IMR-90 (cell line): ENCODE measurements around the gene SERPINI1. TPM values are rescaled to one million over a fixed set of nuclear protein-coding genes. Genes with fewer than 3 reads are reported as not detected.

ENCODE experiments used
- ATAC-seq: fragments of 200-7000 bp; cut with Tn5 transposase; 2 replicates; pipeline ENCODE4 v1.9.1; 2020; ENCODE audit warnings: low read depth, mild to moderate bottlenecking, moderate library complexity
- BruUV-seq: library from RNA; stranded (reverse); fragments of 400-500 nt; replicated peaks from 2 replicates; lab custom pipeline; 2021; lab: Mats Ljungman, UMichigan
- CTCF ChIA-PET: fragments of 300-600 bp; formaldehyde crosslinking; extraction: SDS; loops from one replicate; lab custom pipeline; 2021; ENCODE audit warnings: antibody characterized with exemption; lab: Yijun Ruan, JAX
- POLR2A ChIA-PET: fragments of 300-600 bp; sonication (Branson Sonifier 250); formaldehyde crosslinking; loops from one replicate; lab custom pipeline; 2022; ENCODE audit warnings: antibody characterized with exemption; ENCODE audit not compliant: unreplicated experiment; lab: Charles Lee
- DNase-seq: peaks from one replicate; pipeline ENCODE4 v3.0.0; 2013
- H2AFZ ChIP-seq: replicated peaks from 2 replicates; pipeline ENCODE3; 2013; ENCODE audit warnings: low read length, mild to moderate bottlenecking; ENCODE audit not compliant: poor library complexity
- H2AK5ac ChIP-seq: 2 replicates; pipeline ENCODE4 v1.6.1; 2013; ENCODE audit warnings: low read depth, low read length, inconsistent platforms
- H2AK9ac ChIP-seq: replicated peaks from 2 replicates; pipeline ENCODE3; 2013; ENCODE audit warnings: mild to moderate bottlenecking, low read depth, low read length, moderate library complexity; ENCODE audit not compliant: poor library complexity
- H2BK120ac ChIP-seq: 2 replicates; pipeline ENCODE4 v1.6.1; 2013; ENCODE audit warnings: low read depth, low read length, inconsistent platforms
- H2BK15ac ChIP-seq: 3 replicates; pipeline ENCODE4 v1.6.1; 2013; ENCODE audit warnings: low read depth, low read length, inconsistent platforms
- H2BK20ac ChIP-seq: 2 replicates; pipeline ENCODE4 v1.6.1; 2013; ENCODE audit warnings: low read depth, mild to moderate bottlenecking, inconsistent platforms, low read length, moderate library complexity
- H2BK5ac ChIP-seq: 2 replicates; pipeline ENCODE4 v1.6.1; 2013; ENCODE audit warnings: mild to moderate bottlenecking, low read depth, low read length, inconsistent platforms; ENCODE audit not compliant: poor library complexity, severe bottlenecking
- H3K14ac ChIP-seq: replicated peaks from 2 replicates; pipeline ENCODE4 v1.6.1; 2013; ENCODE audit warnings: low read depth, low read length, inconsistent platforms
- H3K18ac ChIP-seq: 2 replicates; pipeline ENCODE4 v1.6.1; 2013; ENCODE audit warnings: low read depth, low read length, control low read depth
- H3K23ac ChIP-seq: 2 replicates; pipeline ENCODE4 v1.6.1; 2013; ENCODE audit warnings: low read depth, low read length, inconsistent platforms
- H3K27ac ChIP-seq: 2 replicates; pipeline ENCODE4 v1.5.1; 2013; ENCODE audit warnings: mild to moderate bottlenecking, control low read depth, low read length; ENCODE audit not compliant: insufficient read depth
- H3K27me3 ChIP-seq: 2 replicates; pipeline ENCODE4 v1.6.1; 2013; ENCODE audit warnings: low read length; ENCODE audit not compliant: control insufficient read depth, insufficient read depth
- H3K36me3 ChIP-seq: 2 replicates; pipeline ENCODE4 v1.6.1; 2013; ENCODE audit warnings: low read length, mixed read lengths; ENCODE audit not compliant: control insufficient read depth, insufficient read depth
- H3K4ac ChIP-seq: 2 replicates; pipeline ENCODE4 v1.6.1; 2013; ENCODE audit warnings: low read depth, low read length, inconsistent platforms
- H3K4me1 ChIP-seq: 2 replicates; pipeline ENCODE4 v1.6.1; 2013; ENCODE audit warnings: low read length, mixed read lengths; ENCODE audit not compliant: control insufficient read depth, insufficient read depth
- H3K4me2 ChIP-seq: 2 replicates; pipeline ENCODE4 v1.6.1; 2013; ENCODE audit warnings: low read depth, mild to moderate bottlenecking, control low read depth, low read length, moderate library complexity
- H3K4me3 ChIP-seq: 2 replicates; pipeline ENCODE4 v1.5.1; 2013; ENCODE audit warnings: low read depth, mild to moderate bottlenecking, control low read depth, low read length, moderate library complexity; ENCODE audit not compliant: insufficient read depth
- H3K56ac ChIP-seq: 2 replicates; pipeline ENCODE4 v1.6.1; 2013; ENCODE audit warnings: low read length, inconsistent platforms; ENCODE audit not compliant: insufficient read depth; ENCODE audit errors: extremely low read depth
- H3K79me1 ChIP-seq, 2 experiments: 2 replicates each; pipeline ENCODE4 v1.6.1; 2013; ENCODE audit warnings: low read length in 2 of 2, inconsistent platforms in 1 of 2, low read depth in 1 of 2
- H3K9ac ChIP-seq: 2 replicates; pipeline ENCODE4 v1.6.1; 2013; ENCODE audit warnings: low read depth, low read length, control low read depth
- H3K9me1 ChIP-seq: 2 replicates; pipeline ENCODE4 v1.6.1; 2013; ENCODE audit warnings: low read length, inconsistent platforms; ENCODE audit not compliant: insufficient read depth
- H3K9me3 ChIP-seq: 2 replicates; pipeline ENCODE4 v1.6.1; 2013; ENCODE audit warnings: low read length; ENCODE audit not compliant: control insufficient read depth, insufficient read depth
- H4K20me1 ChIP-seq: 2 replicates; pipeline ENCODE4 v1.6.1; 2013; ENCODE audit warnings: low read length, inconsistent platforms; ENCODE audit not compliant: insufficient read depth
- H4K5ac ChIP-seq: 2 replicates; pipeline ENCODE4 v1.6.1; 2013; ENCODE audit warnings: mild to moderate bottlenecking, low read depth, low read length, control low read depth
- H4K8ac ChIP-seq, 2 experiments: 2 replicates each; pipeline ENCODE4 v1.6.1; 2013; ENCODE audit warnings: low read depth in 2 of 2, low read length in 2 of 2, control low read depth in 1 of 2, inconsistent platforms in 1 of 2
- H4K91ac ChIP-seq: 2 replicates; pipeline ENCODE4 v1.6.1; 2013; ENCODE audit warnings: low read depth, low read length, inconsistent platforms; ENCODE audit not compliant: insufficient read depth
- BHLHE40 ChIP-seq: fragments of 150-350 bp; IDR thresholded peaks from 2 replicates; pipeline ENCODE4 v1.6.1; 2016; ENCODE audit warnings: mild to moderate bottlenecking, low read depth, low read length
- MAFK ChIP-seq: IDR thresholded peaks from 2 replicates; pipeline ENCODE4 v1.6.1; 2012; ENCODE audit warnings: low read depth, low read length, improper control_type of control experiment
- MAZ ChIP-seq: IDR thresholded peaks from 2 replicates; pipeline ENCODE4 v1.6.1; 2012; ENCODE audit warnings: low read depth, mild to moderate bottlenecking, low read length, improper control_type of control experiment, moderate library complexity, borderline replicate concordance
- POLR2A ChIP-seq: IDR thresholded peaks from 2 replicates; pipeline ENCODE4 v1.6.1; 2012; ENCODE audit warnings: mild to moderate bottlenecking, low read depth, low read length
- RCOR1 ChIP-seq: IDR thresholded peaks from 2 replicates; pipeline ENCODE4 v1.6.1; 2012; ENCODE audit warnings: mild to moderate bottlenecking, low read length, improper control_type of control experiment; ENCODE audit not compliant: insufficient replicate concordance
- WGBS, 2 experiments: methylation state at CpG; one replicate each; pipeline versions ENCODE4 v1.1.5 to v1.1.7; 2013; ENCODE audit warnings: missing lambda C conversion rate in 2 of 2; ENCODE audit not compliant: insufficient read length in 1 of 2; ENCODE audit errors: extremely low coverage in 2 of 2; 5-methylcytosine and 5-hydroxymethylcytosine counted together
- dilution Hi-C: fragments of 300-500 bp; cut with HindIII; formaldehyde crosslinking; loops from one replicate; pipeline ENCODE4 v1.14.3; 2018; ENCODE audit warnings: low sequenced_read_pairs; ENCODE audit not compliant: unreplicated experiment
- in situ Hi-C: fragments of 300-500 bp; cut with MboI; formaldehyde crosslinking; loops from 3 replicates; pipeline ENCODE4 v1.14.3; 2019; ENCODE audit warnings: low sequenced_read_pairs, inconsistent platforms, mixed read lengths
- intact Hi-C: fragments of 100-400 bp; cut with micrococcal nuclease; formaldehyde crosslinking; loops from 2 replicates; pipeline ENCODE4 v1.10.0; 2022
- polyA plus RNA-seq, 3 experiments: library from polyadenylated mRNA; depleted of rRNA; stranded (reverse); fragments of >200 nt; gene quantifications; 2 replicates each; pipeline ENCODE4 v1.2.3, GENCODE V29; 2012; ENCODE audit warnings: low replicate concordance in 1 of 3
- total RNA-seq: library from RNA; depleted of rRNA; stranded (reverse); fragments of >200 nt; gene quantifications from 2 replicates; pipeline ENCODE4 v1.2.3, GENCODE V29; 2012
- TF ChIP-seq, protein P1 (sequence below): conservative IDR thresholded peaks from 2 replicates; pipeline ENCODE4 v1.5.1; 2012; ENCODE audit warnings: mild to moderate bottlenecking, low read depth, low read length, improper control_type of control experiment

SERPINI1 gene
- total and polyA plus RNA-seq, 2 of the 4 experiments (the other 2 are of a cell fraction), result 0.36 to 1.3 TPM

DNA sequence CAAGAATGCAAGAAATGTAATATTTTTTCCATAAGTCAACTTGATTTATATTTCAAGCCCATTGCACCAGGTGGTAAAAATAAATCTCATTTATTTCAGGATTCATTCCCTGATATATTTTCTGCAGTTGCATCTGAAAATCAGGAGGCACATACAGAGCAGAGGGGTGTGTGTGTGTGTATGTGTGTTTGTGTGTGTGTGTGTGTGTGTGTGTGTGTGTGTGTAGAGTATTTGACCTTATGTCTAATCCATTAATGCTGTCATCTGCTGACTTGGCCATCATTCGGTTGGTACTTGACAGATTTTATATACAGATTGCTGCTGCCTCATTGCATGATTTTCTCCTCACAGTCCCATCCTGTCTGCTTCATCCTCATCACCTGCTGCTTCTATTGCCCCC is 118.5 kb downstream of the SERPINI1 start:
- Histone ChIP-seq H3K4me3 (no peak overlapping the region), H2BK120ac (no peak overlapping the region), H3K9me3 (no peaks in the 10 kb centered on the region), H2AK9ac (no peak overlapping the region), H4K91ac (no peak overlapping the region), H3K79me1 (no peaks in the 10 kb centered on the region), H2BK20ac (no peak overlapping the region), H3K9ac (no peak overlapping the region), H3K27ac (no peak overlapping the region), H3K18ac (no peak overlapping the region), H4K20me1 (no peaks in the 10 kb centered on the region), H3K27me3 (no peaks in the 10 kb centered on the region), H3K14ac (no peak overlapping the region), H3K4me1 (no peaks in the 10 kb centered on the region), H4K5ac (no peak overlapping the region), H3K4me2 (no peak overlapping the region), H3K4ac (no peak overlapping the region), H2AK5ac (no peak overlapping the region), H2AFZ (no peak overlapping the region), H3K9me1 (no peaks in the 10 kb centered on the region), H2BK5ac (no peak overlapping the region), H4K8ac (no peak overlapping the region), H3K36me3 (no peaks in the 10 kb centered on the region), H3K23ac (no peak overlapping the region), H3K56ac (no peak overlapping the region), H2BK15ac (no peak overlapping the region)
- ChIA-PET CTCF (no interaction called here), POLR2A (no interaction called here)
- no peak for TF ChIP-seq RCOR1
- TF ChIP-seq BHLHE40, result no peak
- no peak for TF ChIP-seq MAFK
- no peak for TF ChIP-seq POLR2A
- TF ChIP-seq MAZ, result no peak
- TF ChIP-seq, protein P1, sequence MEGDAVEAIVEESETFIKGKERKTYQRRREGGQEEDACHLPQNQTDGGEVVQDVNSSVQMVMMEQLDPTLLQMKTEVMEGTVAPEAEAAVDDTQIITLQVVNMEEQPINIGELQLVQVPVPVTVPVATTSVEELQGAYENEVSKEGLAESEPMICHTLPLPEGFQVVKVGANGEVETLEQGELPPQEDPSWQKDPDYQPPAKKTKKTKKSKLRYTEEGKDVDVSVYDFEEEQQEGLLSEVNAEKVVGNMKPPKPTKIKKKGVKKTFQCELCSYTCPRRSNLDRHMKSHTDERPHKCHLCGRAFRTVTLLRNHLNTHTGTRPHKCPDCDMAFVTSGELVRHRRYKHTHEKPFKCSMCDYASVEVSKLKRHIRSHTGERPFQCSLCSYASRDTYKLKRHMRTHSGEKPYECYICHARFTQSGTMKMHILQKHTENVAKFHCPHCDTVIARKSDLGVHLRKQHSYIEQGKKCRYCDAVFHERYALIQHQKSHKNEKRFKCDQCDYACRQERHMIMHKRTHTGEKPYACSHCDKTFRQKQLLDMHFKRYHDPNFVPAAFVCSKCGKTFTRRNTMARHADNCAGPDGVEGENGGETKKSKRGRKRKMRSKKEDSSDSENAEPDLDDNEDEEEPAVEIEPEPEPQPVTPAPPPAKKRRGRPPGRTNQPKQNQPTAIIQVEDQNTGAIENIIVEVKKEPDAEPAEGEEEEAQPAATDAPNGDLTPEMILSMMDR, result no peak
- in situ Hi-C loops, result no loop called here
- WGBS, 2 experiments, result no CpG with 5 or more reads among the region's 1 CpG
- intact Hi-C loops, result no loop called here
- dilution Hi-C loops, result no loop called here
- ATAC-seq (no peak), DNase-seq (no peak)
- BruUV-seq, result no TSS peak
